ENCODE measurements around the gene NOS1AP. TPM values are rescaled to one million over a fixed set of nuclear protein-coding genes. Genes with fewer than 3 reads are reported as not detected.

The NOS1AP gene
- total and polyA plus RNA-seq, 2 donors from 2014 or later = 0.47 to 10.7 TPM

DNA sequence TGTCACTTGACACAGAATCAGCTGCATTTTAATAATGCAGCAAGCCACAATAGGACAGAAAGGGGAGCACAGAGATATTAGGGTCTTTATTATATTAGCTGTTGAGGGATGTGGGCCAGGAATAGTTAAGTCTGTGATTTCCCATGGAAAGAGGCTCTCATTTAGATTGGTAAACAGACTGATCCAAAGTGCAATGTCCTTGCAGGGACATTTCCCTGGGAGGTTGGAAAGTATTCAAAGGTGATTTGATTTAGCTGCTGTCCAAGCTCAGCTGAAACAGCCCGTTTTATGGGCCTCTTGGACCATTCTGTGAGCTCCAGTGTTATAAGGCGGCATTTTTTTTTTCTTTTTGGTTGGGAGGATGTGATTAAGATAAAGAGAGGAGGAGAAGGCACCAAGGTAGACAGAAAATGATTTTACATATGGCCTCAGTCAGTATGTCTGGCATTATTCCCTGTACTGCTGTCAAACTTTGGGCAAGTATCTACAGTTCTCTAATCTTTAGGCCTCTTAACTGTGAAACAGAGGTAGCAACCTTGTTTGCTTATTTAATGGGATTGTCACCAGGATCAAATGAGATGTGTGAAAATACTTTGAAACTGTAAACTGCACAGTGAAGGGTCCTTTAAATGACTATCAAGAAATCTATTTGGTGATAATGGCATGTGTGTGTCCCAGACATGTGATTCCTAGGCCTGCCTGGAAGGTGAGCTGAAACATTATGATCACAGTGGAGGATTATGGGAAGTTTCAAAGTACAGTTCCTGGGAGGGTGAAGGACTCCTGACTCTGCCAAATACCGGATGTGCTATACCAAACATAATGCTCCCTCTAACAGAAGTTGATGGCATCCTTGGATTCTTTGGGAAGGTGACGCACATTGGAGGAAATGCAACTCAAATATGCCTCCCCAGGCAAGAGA lies 62.2 kb downstream of the NOS1AP start:
- no peak overlapping the region for H3K9ac ChIP-seq (ENCODE audit: low read length in 3 of 3)
- peaks cover 0 to 11% (median 5%) of the 10 kb centered on the region in 3 donors for H3K4me1 ChIP-seq (ENCODE audit: control insufficient read depth in 2 of 3, insufficient read depth in 2 of 3, low read depth in 1 of 3, low read length in 3 of 3)
- H3K36me3 ChIP-seq (ENCODE audit: control insufficient read depth in 2 of 3, insufficient read depth in 3 of 3, low read length in 3 of 3) = no peaks in the 10 kb centered on the region
- H3K9me3 ChIP-seq (ENCODE audit: control insufficient read depth in 2 of 3, insufficient read depth in 1 of 3, low read length in 3 of 3) = no peaks in the 10 kb centered on the region
- no peak overlapping the region for H3K27ac ChIP-seq (ENCODE audit: low read depth in 2 of 2, low read length in 2 of 2)
- DNase-seq = peak in 3 of 5 donors; percentile 23 to 51 (median 25)
- no peaks in the 10 kb centered on the region for H3K27me3 ChIP-seq (ENCODE audit: control insufficient read depth, insufficient read depth, low read length)
- no peak for FAIRE-seq
- H3K4me3 ChIP-seq (ENCODE audit: low read length in 3 of 3) = no peak overlapping the region
- TF ChIP-seq, protein P1, sequence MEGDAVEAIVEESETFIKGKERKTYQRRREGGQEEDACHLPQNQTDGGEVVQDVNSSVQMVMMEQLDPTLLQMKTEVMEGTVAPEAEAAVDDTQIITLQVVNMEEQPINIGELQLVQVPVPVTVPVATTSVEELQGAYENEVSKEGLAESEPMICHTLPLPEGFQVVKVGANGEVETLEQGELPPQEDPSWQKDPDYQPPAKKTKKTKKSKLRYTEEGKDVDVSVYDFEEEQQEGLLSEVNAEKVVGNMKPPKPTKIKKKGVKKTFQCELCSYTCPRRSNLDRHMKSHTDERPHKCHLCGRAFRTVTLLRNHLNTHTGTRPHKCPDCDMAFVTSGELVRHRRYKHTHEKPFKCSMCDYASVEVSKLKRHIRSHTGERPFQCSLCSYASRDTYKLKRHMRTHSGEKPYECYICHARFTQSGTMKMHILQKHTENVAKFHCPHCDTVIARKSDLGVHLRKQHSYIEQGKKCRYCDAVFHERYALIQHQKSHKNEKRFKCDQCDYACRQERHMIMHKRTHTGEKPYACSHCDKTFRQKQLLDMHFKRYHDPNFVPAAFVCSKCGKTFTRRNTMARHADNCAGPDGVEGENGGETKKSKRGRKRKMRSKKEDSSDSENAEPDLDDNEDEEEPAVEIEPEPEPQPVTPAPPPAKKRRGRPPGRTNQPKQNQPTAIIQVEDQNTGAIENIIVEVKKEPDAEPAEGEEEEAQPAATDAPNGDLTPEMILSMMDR (IDR thresholded peaks at IDR 0.05; ENCODE audit: borderline replicate concordance, extremely low read depth, insufficient read depth) = no peak
- intact Hi-C loops (cut with DNase I) = no loop called here

DNA sequence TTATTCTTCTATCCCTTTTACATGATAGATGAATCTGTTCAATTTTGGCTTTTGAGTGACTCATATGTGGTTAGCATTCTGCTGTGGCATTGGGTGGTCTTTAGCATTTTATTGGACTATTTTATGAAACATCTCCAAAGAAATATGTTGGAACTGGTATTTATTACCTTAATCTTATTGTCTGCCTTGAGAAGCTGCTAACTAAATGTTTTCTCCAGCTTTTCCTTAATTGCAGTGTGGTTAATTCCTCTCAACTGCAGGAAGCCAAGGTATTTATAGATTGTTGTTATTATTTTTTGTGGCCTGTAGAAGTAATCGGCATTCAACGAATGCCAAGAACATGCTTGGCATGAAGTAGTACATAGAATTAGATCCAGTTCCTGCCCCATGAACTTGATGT lies 64.1 kb downstream of the NOS1AP start:
- Histone ChIP-seq H3K27ac (ENCODE audit: low read depth in 2 of 2, low read length in 2 of 2) (no peak overlapping the region), H3K27me3 (ENCODE audit: control insufficient read depth, insufficient read depth, low read length) (no peaks in the 10 kb centered on the region), H3K4me1 (ENCODE audit: control insufficient read depth in 2 of 3, insufficient read depth in 2 of 3, low read depth in 1 of 3, low read length in 3 of 3) (peaks cover 0 to 11% (median 9%) of the 10 kb centered on the region in 3 donors), H3K36me3 (ENCODE audit: control insufficient read depth in 2 of 3, insufficient read depth in 3 of 3, low read length in 3 of 3) (no peaks in the 10 kb centered on the region), H3K9ac (ENCODE audit: low read length in 3 of 3) (no peak overlapping the region), H3K4me3 (ENCODE audit: low read length in 3 of 3) (no peak overlapping the region), H3K9me3 (ENCODE audit: control insufficient read depth in 2 of 3, insufficient read depth in 1 of 3, low read length in 3 of 3) (no peaks in the 10 kb centered on the region)
- FAIRE-seq (no peak), DNase-seq (no peak)
- TF ChIP-seq, protein P1 (IDR thresholded peaks at IDR 0.05; ENCODE audit: borderline replicate concordance, extremely low read depth, insufficient read depth) = no peak
- intact Hi-C loops (cut with DNase I) = no loop called here

DNA sequence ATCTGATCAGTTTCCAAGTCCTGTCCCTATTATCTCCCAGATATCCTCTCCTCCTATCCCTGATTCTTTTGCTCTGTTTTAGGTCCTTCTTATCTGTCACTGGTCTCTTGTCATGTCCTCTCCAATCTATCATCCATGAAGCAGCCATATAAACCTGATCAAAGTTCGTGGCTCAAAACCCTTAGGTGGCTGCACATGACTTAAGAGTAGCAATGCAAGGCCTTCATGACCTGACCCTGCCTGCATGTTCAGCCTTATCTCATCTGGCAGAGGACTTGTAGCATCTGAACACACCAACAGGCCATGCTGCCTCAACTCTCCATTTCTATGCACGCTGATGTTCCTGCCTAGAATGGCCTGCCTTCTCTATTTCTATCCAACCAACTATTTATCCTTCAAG lies 65.2 kb downstream of the NOS1AP start:
- H3K36me3 ChIP-seq (ENCODE audit: control insufficient read depth in 2 of 3, insufficient read depth in 3 of 3, low read length in 3 of 3) = no peaks in the 10 kb centered on the region
- intact Hi-C loops (cut with DNase I) = no loop called here
- DNase-seq = no peak
- H3K9ac ChIP-seq (ENCODE audit: low read length in 3 of 3) = no peak overlapping the region
- H3K27me3 ChIP-seq (ENCODE audit: control insufficient read depth, insufficient read depth, low read length) = no peaks in the 10 kb centered on the region
- no peak overlapping the region for H3K27ac ChIP-seq (ENCODE audit: low read depth in 2 of 2, low read length in 2 of 2)
- no peaks in the 10 kb centered on the region for H3K9me3 ChIP-seq (ENCODE audit: control insufficient read depth in 2 of 3, insufficient read depth in 1 of 3, low read length in 3 of 3)
- TF ChIP-seq, protein P1 (IDR thresholded peaks at IDR 0.05; ENCODE audit: borderline replicate concordance, extremely low read depth, insufficient read depth) = no peak
- H3K4me3 ChIP-seq (ENCODE audit: low read length in 3 of 3) = no peak overlapping the region
- no peak for FAIRE-seq
- peaks cover 0 to 11% (median 9%) of the 10 kb centered on the region in 3 donors for H3K4me1 ChIP-seq (ENCODE audit: control insufficient read depth in 2 of 3, insufficient read depth in 2 of 3, low read depth in 1 of 3, low read length in 3 of 3)
